T-helper 17 cell (primary cell): ENCODE data around the gene LRPAP1. TPM values are rescaled to one million over a fixed set of nuclear protein-coding genes. Genes with fewer than 3 reads are reported as not detected.
"Not testable (repeated sequence)": the region's sequence is repeated elsewhere in the genome, so short reads cannot be mapped to it uniquely, and the experiment has no call there.

ENCODE experiments used
- ATAC-seq: fragments of 150-1000 bp; cut with Tn5 transposase; 2 replicates; pipeline ENCODE4 v1.10.0; 2021; ENCODE audit warnings: mild to moderate bottlenecking, moderate library complexity
- DNase-seq, 3 donors: peaks; one replicate each; pipeline versions ENCODE4 v3.0.0 to v3.0.0-alpha.2; 2020 to 2021
- H3K9me3 ChIP-seq: one replicate; pipeline ENCODE4 v1.7.0; 2013; ENCODE audit warnings: low read length, mild to moderate bottlenecking; ENCODE audit not compliant: control insufficient read depth, poor library complexity, severe bottlenecking
- H3K27ac Mint-ChIP-seq: one replicate; pipeline ENCODE4 v1.8.0; 2022; ENCODE audit warnings: mild to moderate bottlenecking, moderate library complexity, mixed read lengths
- H3K27me3 Mint-ChIP-seq: one replicate; pipeline ENCODE4 v1.8.0; 2022; ENCODE audit warnings: mixed read lengths
- H3K36me3 Mint-ChIP-seq: one replicate; pipeline ENCODE4 v1.8.0; 2022; ENCODE audit warnings: low read depth, mixed read lengths
- H3K4me1 Mint-ChIP-seq: one replicate; pipeline ENCODE4 v1.8.0; 2022; ENCODE audit warnings: mild to moderate bottlenecking, mixed read lengths
- H3K4me3 Mint-ChIP-seq: one replicate; pipeline ENCODE4 v1.8.0; 2022; ENCODE audit warnings: mild to moderate bottlenecking, moderate library complexity, mixed read lengths
- total RNA-seq, 4 donors: library from RNA in 2 of 4; stranded (reverse) in 2 of 4; gene quantifications; one replicate each; pipeline ENCODE4 v1.2.3 and lab custom pipeline; 2022 to 2026

LRPAP1 gene
- total RNA-seq, 2 donors from 2014 or later = 77.4 to 82.8 TPM

GRCh38 chr4:3557088-3557492 is 24.9 kb upstream of the LRPAP1 start:
- H3K4me3 Mint-ChIP-seq, H3K4me1 Mint-ChIP-seq, H3K36me3 Mint-ChIP-seq, DNase-seq, H3K27ac Mint-ChIP-seq, ATAC-seq, H3K9me3 ChIP-seq: not testable (repeated sequence)
- peaks cover 22% of the 10 kb centered on the region for H3K27me3 Mint-ChIP-seq

- not testable (repeated sequence) for H3K4me1 Mint-ChIP-seq, ATAC-seq, H3K36me3 Mint-ChIP-seq, H3K4me3 Mint-ChIP-seq, H3K9me3 ChIP-seq, DNase-seq, H3K27ac Mint-ChIP-seq
- peaks cover 16% of the 10 kb centered on the region for H3K27me3 Mint-ChIP-seq
These were observed 24.1 kb upstream of the LRPAP1 start for GRCh38 chr4:3556244-3556867.

GRCh38 chr4:3555459-3556070 is 23.3 kb upstream of the LRPAP1 start:
- not testable (repeated sequence) for H3K4me1 Mint-ChIP-seq, H3K4me3 Mint-ChIP-seq, DNase-seq, ATAC-seq, H3K9me3 ChIP-seq, H3K27ac Mint-ChIP-seq, H3K36me3 Mint-ChIP-seq
- H3K27me3 Mint-ChIP-seq = peaks cover 16% of the 10 kb centered on the region

GRCh38 chr4:3551366-3551765 is 19.1 kb upstream of the LRPAP1 start:
- H3K36me3 Mint-ChIP-seq, H3K27ac Mint-ChIP-seq, H3K4me1 Mint-ChIP-seq, DNase-seq, H3K4me3 Mint-ChIP-seq, ATAC-seq, H3K27me3 Mint-ChIP-seq, H3K9me3 ChIP-seq: not testable (repeated sequence)

- ATAC-seq, DNase-seq, H3K27ac Mint-ChIP-seq, H3K27me3 Mint-ChIP-seq, H3K4me3 Mint-ChIP-seq, H3K4me1 Mint-ChIP-seq, H3K9me3 ChIP-seq, H3K36me3 Mint-ChIP-seq: not testable (repeated sequence)
These were observed 18.6 kb upstream of the LRPAP1 start for GRCh38 chr4:3550792-3551325.

GRCh38 chr4:3550041-3550440 is 17.8 kb upstream of the LRPAP1 start:
- H3K4me1 Mint-ChIP-seq, DNase-seq, ATAC-seq, H3K9me3 ChIP-seq, H3K4me3 Mint-ChIP-seq, H3K36me3 Mint-ChIP-seq, H3K27ac Mint-ChIP-seq, H3K27me3 Mint-ChIP-seq: not testable (repeated sequence)

GRCh38 chr4:3549694-3550001 is 17.4 kb upstream of the LRPAP1 start:
- H3K27ac Mint-ChIP-seq, H3K27me3 Mint-ChIP-seq, H3K4me1 Mint-ChIP-seq, H3K9me3 ChIP-seq, ATAC-seq, DNase-seq, H3K4me3 Mint-ChIP-seq, H3K36me3 Mint-ChIP-seq: not testable (repeated sequence)

GRCh38 chr4:3548991-3549693 is 16.9 kb upstream of the LRPAP1 start:
- not testable (repeated sequence) for H3K36me3 Mint-ChIP-seq, ATAC-seq, DNase-seq, H3K4me3 Mint-ChIP-seq, H3K27ac Mint-ChIP-seq, H3K27me3 Mint-ChIP-seq, H3K4me1 Mint-ChIP-seq, H3K9me3 ChIP-seq

- H3K9me3 ChIP-seq, ATAC-seq, H3K4me3 Mint-ChIP-seq, H3K27ac Mint-ChIP-seq, H3K27me3 Mint-ChIP-seq, DNase-seq, H3K36me3 Mint-ChIP-seq, H3K4me1 Mint-ChIP-seq: not testable (repeated sequence)
These were observed 14.5 kb upstream of the LRPAP1 start for GRCh38 chr4:3546721-3547120.

- ATAC-seq = not testable (repeated sequence)
These were observed 13.1 kb upstream of the LRPAP1 start for GRCh38 chr4:3545351-3545750.

GRCh38 chr4:3544259-3545025 is 12.2 kb upstream of the LRPAP1 start:
- not testable (repeated sequence) for ATAC-seq, H3K4me3 Mint-ChIP-seq, H3K36me3 Mint-ChIP-seq, H3K27ac Mint-ChIP-seq, H3K4me1 Mint-ChIP-seq, H3K9me3 ChIP-seq, H3K27me3 Mint-ChIP-seq, DNase-seq

More at GRCh38 chr4:3545351-3545750, 13.1 kb upstream of the LRPAP1 start:
- H3K27ac Mint-ChIP-seq, H3K36me3 Mint-ChIP-seq, H3K27me3 Mint-ChIP-seq, H3K9me3 ChIP-seq, H3K4me3 Mint-ChIP-seq, DNase-seq, H3K4me1 Mint-ChIP-seq: not testable (repeated sequence)

- not testable (repeated sequence) for H3K36me3 Mint-ChIP-seq, H3K27me3 Mint-ChIP-seq, H3K9me3 ChIP-seq, H3K4me1 Mint-ChIP-seq, DNase-seq, ATAC-seq, H3K4me3 Mint-ChIP-seq, H3K27ac Mint-ChIP-seq
These were observed 11.2 kb upstream of the LRPAP1 start for GRCh38 chr4:3543415-3543814.

- ATAC-seq, H3K4me3 Mint-ChIP-seq, DNase-seq, H3K27ac Mint-ChIP-seq, H3K9me3 ChIP-seq, H3K4me1 Mint-ChIP-seq, H3K27me3 Mint-ChIP-seq, H3K36me3 Mint-ChIP-seq: not testable (repeated sequence)
These were observed 6.7 kb upstream of the LRPAP1 start for GRCh38 chr4:3538906-3539305.
